Fibroblast of villous mesenchyme (primary cell): Measurements from ENCODE around the gene SERPINA5. TPM values are rescaled to one million over a fixed set of nuclear protein-coding genes. Genes with fewer than 3 reads are reported as not detected.
"Not testable (repeated sequence)": the region's sequence is repeated elsewhere in the genome, so short reads cannot be mapped to it uniquely, and the experiment has no call there.

Experiments used
- DNase-seq: peaks from one replicate; pipeline ENCODE4 v3.0.0-alpha.2; 2010; ENCODE audit warnings: low read depth
- H3K4me3 ChIP-seq: 2 replicates; pipeline ENCODE4 v1.5.1; 2011; ENCODE audit warnings: low read depth, mild to moderate bottlenecking, low read length
- total RNA-seq: library from RNA; depleted of rRNA; stranded (reverse); fragments of >200 nt; gene quantifications from 2 replicates; pipeline ENCODE4 v1.2.3, GENCODE V29; 2012
- TF ChIP-seq, protein P1 (sequence below): IDR thresholded peaks from 2 replicates; pipeline ENCODE4 v1.5.1; 2012; ENCODE audit warnings: low read depth, mild to moderate bottlenecking, low read length; ENCODE audit not compliant: insufficient read depth

Gene SERPINA5
- total RNA-seq, 1 donor = not detected

DNA sequence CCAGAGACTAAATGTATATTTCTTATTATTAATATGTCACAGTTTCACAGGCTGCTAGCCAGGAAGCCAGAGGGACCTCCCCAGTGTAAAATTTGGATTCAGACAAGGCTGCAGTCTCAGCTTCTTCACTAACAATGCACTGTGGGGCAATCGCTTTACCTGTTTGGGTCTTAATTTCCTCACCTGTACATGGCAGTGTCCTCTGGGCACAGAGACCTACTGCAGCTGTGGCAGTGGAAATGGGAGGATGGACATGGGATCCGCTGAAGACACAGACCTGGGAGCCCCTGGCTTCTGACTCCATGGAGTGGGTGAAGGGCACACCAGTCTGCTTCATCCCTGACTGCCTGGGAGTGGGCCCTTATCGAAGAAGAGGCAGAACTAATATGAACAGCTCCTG, 6.9 kb upstream of the SERPINA5 start:
- TF ChIP-seq, protein P1, sequence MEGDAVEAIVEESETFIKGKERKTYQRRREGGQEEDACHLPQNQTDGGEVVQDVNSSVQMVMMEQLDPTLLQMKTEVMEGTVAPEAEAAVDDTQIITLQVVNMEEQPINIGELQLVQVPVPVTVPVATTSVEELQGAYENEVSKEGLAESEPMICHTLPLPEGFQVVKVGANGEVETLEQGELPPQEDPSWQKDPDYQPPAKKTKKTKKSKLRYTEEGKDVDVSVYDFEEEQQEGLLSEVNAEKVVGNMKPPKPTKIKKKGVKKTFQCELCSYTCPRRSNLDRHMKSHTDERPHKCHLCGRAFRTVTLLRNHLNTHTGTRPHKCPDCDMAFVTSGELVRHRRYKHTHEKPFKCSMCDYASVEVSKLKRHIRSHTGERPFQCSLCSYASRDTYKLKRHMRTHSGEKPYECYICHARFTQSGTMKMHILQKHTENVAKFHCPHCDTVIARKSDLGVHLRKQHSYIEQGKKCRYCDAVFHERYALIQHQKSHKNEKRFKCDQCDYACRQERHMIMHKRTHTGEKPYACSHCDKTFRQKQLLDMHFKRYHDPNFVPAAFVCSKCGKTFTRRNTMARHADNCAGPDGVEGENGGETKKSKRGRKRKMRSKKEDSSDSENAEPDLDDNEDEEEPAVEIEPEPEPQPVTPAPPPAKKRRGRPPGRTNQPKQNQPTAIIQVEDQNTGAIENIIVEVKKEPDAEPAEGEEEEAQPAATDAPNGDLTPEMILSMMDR = no peak
- H3K4me3 ChIP-seq = no peak overlapping the region
- no peak for DNase-seq

DNA sequence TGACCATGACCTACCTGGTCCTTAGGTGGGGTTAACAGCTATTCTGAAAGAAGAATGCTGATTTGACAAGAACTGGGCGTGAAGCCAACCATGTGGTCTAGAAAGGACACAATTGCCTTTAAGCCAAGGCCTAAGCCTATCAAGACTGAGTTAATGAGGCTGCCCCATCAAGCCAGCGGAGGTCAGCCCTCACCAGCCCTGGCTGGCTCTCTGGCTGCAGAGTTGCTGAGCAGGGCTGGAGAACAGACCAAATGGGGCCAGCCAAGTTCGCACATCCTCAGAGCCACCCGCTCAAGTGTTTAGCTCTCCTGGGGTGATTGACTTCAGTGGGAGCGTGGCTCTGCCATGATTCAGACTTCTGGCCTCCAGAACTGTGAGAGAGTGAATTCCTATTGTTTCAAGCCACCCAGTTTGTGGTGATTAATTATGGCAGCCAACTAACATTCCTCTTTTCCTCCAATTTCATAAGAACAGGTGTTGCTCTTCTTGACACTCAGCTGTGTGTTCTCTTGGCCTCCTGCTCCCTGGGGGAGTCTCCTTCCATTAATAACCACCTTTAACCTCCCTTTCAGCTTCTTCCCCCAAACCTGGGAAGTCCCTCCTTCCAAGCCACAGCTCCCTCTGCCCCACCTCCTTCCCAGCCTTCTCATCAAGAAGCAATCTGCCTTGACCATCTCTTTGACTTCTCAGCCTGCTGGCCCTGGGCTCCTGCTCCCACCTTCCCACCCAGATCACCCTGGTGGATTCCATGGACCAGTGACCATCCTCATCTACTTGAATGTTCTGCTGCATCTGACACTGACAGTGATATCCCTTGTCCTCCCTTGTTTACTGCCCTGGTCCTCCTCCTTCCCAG, 5.3 kb upstream of the SERPINA5 start:
- H3K4me3 ChIP-seq = no peak overlapping the region
- no peak for DNase-seq
- TF ChIP-seq, protein P1 = no peak

DNA sequence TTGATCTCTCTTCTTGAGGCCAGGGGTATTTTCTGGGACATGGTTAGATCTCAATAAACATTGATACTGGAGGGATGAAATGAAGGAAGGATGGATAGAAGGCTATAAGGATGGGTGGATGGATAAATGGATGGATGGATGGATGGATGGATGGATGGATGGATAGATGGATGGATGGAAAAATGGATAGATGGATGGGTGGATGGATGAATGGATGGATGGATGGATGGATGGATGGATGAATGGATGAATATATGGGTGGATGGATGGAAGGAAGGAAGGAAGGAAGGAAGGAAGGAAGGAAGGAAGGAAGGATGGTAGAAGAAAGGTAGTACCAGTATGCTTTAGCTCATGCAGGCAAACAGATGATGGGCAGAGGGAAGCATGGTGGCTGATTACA, 3.8 kb upstream of the SERPINA5 start:
- H3K4me3 ChIP-seq, DNase-seq: not testable (repeated sequence)

DNA sequence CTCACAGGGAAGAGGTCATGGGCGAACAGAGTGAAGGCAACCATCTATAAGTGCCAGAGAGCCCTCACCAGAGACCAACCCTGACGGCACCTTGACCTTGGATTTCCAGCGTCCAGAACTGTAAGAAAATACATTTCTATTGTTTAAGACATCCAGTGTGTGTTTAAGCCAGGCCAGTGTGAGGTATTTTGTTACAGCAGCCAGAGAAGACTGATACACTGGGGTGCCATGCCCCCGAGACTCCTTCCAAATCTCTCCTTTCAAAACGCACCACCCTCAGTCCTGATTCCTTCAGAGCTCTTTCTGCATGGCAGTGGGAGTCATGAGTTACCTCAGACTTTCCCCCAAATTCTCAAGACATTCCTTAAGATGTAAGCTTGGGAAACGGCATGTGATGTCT, 2.5 kb upstream of the SERPINA5 start:
- H3K4me3 ChIP-seq = no peak overlapping the region
- DNase-seq = no peak
- TF ChIP-seq, protein P1 = no peak

DNA sequence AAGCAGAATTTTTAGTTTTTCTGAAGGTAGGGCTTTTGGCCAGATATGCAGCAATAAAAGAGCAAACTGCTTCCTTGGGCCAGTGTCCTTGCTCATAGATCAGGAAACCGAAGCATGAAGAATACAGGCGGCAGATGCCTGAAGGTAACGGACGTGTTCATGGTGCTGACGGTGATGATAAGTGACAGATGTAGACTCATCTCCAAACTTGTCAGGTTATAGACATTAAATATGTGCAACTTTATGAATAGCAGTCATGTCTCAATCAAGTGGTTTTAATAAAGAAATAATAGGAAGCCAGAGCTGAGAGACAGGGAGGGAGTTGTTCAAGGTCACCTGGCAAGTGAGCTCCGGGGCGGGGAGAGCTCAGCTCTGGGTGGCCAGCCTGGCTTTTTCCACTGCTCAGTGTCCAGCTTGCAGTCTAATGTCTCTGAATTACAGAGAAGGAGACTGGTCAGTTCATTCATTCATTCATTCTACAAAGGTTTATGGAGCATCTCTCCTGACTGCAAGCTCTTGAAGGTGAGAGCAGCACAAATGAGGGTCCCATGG, 1.0 kb downstream of the SERPINA5 start:
- TF ChIP-seq, protein P1 = no peak
- DNase-seq = no peak
- H3K4me3 ChIP-seq = no peak overlapping the region

DNA sequence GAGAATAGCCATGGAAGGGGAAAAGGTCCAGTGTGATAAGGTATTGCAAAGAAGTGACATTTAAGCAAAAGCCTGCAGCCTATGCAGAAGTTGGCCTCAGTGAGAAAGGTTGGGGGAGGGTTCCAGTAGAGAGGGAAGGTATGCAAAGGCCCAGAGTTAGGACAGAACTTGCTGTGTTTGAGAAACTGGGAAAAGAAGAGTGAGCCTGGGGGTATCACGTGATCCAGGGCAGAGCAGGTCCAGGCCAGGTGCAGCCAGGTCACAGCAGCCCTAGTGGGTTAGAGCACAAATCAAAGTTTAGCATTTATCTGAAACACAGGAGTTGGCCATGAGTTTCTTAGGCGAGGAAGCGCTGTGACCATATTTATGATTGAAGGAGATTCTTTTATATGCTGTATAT, 1.6 kb downstream of the SERPINA5 start:
- H3K4me3 ChIP-seq = no peak overlapping the region
- no peak for DNase-seq
- TF ChIP-seq, protein P1 = no peak

DNA sequence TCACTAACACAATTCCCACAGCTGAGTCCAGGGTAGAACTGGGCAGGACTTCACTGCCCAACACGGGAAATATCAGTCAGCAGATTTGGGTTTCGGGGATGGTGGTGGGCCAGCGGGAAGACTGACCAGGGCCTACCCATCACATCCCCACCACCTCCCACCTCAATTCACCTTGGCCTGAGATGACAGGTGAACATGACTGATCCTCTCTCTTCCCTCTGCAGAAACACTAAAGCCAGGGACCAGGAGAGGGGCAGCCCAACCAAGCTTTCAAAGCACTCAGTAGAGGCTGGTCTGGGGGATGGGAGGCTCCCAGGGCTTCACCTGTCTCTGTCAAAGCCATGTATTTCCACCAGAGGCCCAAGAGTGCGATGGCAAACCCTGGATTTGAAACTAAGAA, 2.3 kb downstream of the SERPINA5 start:
- TF ChIP-seq, protein P1 = no peak
- DNase-seq = no peak
- H3K4me3 ChIP-seq = no peak overlapping the region
